HG02973 (cell line): ENCODE results near the gene SRGAP2B.
"Not testable (repeated sequence)": the region's sequence is repeated elsewhere in the genome, so short reads cannot be mapped to it uniquely, and the experiment has no call there.

ENCODE experiments used
- ATAC-seq: cut with Tn5 transposase; IDR thresholded peaks from one replicate; pipeline ENCODE4 v1.9.1; 2021; ENCODE audit warnings: moderate library complexity; ENCODE audit not compliant: unreplicated experiment

Gene SRGAP2B

DNA sequence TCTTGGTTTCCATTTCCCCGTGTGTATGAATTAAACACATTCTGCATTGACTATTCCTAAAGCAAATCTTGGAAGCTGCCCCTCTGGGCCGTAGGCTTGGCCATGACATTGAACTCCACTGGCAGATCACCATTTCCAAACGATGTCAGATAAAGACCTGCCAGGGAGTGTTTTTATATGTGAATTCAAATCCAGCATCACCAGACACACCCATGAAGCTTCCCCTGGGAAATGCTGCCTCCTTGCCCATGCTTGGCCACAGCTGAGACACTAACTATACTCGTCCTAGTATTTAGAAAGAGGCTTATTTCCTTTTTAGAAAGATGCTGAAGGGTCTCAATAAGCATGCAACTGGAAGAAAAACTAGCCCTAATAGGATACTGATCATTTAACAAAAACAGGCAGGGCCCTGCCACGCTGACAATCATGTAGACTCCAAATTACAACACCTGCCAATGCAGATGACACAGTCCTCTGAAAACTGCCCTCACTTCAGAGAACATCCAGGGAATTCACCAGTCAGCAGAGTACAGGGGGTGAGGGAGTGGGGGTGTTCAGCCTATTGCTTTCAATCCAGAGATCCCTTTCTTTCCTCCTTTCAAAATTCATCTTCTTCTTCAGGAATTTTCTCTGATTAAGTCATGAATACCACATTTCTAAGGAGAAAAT is 94.9 kb downstream of the SRGAP2B start:
- ATAC-seq = not testable (repeated sequence)

DNA sequence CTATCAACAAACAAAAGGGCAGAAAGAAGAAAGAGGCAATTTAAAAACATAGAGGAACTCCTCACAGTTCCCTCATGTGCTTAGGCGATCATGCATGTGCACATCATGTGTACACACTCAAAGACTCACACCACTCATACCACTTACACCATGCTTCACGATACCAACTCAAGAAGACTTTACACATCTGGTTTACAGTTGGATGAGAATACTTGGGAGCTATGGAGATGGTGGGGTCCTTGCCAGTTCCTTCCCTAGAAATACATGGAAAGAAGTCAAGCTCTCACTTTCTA is 96.2 kb downstream of the SRGAP2B start:
- not testable (repeated sequence) for ATAC-seq

- not testable (repeated sequence) for ATAC-seq
Observed at GRCh38 chr1:144998134-144998980, 96.8 kb downstream of the SRGAP2B start.

DNA sequence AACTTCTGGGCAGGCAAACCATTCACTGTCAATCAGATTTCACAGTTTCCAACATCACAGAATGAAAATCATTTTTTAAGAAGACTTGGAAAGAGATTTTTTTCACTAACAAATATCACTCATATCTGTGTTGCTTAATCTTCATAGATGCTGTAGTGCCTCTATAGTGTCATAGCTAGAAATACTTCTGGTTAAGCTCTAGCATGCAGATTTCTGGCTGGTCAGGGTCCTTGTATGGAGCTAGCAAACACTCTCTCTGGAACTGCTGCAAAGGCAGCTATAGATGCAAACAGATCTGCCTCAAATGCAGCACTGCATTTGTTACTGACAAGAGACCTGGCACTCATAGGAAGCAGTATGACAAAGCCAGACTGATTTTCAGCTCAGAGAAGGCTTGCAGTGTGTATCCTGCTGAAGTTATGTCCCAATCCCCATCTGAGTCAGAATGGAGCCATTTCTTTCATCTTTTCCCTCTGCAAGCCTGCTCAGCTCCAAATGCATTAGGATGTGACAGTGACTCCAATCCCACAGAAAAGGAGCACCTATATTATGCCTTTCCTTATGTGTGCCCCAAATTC is 99.2 kb downstream of the SRGAP2B start:
- not testable (repeated sequence) for ATAC-seq

DNA sequence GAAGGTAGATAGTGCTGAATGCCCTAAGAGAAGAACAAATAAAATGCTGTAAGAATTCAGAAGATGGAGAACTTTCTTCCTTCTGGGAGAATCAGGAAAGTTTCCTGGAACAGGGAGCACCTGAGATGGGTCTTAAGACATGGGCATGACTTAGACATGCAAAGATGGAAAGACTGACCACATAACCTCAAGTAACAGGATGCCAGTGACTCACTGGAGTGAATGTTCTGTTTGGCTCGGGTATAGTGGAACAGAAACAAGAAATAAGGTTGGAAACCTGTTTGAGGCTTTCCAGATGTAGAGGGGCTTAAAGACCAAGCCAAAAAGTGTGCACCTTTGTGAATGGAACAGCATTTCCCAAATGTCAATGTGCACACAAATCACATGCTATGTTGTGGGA is 102.2 kb downstream of the SRGAP2B start:
- ATAC-seq = not testable (repeated sequence)

- ATAC-seq = not testable (repeated sequence)
Observed at GRCh38 chr1:144990611-144991010, 104.5 kb downstream of the SRGAP2B start.

GRCh38 chr1:144987131-144987530 is 108.0 kb downstream of the SRGAP2B start:
- not testable (repeated sequence) for ATAC-seq

GRCh38 chr1:144986171-144986860 is 108.8 kb downstream of the SRGAP2B start:
- not testable (repeated sequence) for ATAC-seq

DNA sequence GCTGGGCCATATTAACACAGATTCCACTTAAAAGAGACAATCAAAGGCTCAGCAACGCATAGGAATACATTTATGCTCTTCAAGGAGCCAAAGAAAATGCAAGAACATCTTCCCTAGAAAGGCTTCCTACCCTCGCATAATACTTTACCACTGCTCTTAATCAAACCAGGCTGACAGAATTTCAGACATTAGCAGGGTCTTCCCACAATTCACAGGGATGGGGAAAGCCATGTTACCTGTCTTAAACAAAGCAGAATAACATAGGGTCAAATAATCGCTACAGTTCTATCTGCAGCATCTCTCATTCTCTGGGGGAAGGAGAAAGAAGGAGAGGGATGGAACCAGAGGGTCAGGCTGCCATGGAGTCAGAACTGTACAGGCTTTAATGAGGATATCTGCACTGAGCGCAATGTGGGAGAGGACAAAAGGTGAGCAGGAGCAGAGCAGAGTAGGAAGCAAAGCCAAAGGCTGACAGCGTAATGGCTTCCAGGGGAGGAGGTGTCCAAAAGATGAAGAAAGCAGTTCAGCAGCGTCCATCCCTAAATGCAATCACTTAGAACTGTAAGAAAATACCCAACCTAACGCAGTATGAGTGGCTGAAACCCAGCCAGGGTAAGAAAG is 109.5 kb downstream of the SRGAP2B start:
- ATAC-seq = not testable (repeated sequence)

GRCh38 chr1:144982802-144983525 is 112.2 kb downstream of the SRGAP2B start:
- not testable (repeated sequence) for ATAC-seq

- not testable (repeated sequence) for ATAC-seq
Observed at GRCh38 chr1:144981157-144981556, 114.0 kb downstream of the SRGAP2B start.

DNA sequence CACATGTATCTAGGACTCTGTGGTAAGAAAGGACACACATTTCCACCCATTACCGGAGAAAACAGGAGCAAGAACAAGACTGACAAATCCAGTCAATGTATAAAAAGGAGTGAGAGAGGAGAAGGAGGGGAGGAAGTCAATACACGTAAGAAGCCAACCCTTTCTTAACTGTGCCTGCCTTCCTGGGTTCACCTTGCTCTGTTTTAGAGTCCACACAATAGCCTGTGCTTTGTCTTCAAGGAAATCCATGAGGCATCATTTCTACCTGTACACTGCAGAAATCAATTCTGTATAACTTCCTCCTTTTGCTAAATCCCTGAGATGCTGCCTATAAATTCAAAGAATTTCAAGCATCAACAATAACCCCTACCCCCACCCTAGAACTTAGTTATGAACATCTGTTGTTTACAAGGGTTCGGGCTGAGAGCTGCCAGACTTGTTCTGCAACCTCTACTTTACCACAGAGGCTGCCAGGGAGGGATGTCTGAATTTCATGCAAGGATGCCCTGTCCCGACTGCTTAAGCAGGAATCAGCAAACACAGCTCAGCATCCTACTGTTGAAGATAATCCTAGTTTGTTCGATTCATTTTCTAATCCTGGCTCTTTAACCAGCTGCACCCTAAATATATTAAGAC is 115.0 kb downstream of the SRGAP2B start:
- ATAC-seq = not testable (repeated sequence)

- ATAC-seq = not testable (repeated sequence)
Observed at GRCh38 chr1:144977856-144978255, 117.3 kb downstream of the SRGAP2B start.

DNA sequence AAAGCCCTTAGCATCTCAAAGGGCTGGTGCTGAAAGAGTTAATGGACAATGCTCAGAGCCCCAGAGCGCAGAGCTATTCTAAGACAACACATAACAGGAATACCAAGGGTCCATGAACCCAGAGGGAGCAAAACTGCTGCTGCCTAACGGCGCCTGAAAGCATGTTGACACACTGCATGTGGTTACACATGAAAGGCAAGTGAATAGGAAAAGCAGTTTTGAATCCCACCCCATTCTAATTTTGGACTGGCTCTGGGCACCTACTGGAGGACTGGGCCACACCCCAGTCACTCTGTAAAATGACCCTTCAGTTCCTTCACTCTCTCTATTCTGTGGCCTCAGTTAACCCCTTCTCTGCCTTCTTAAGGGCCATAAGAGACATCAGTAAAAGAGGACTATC is 123.2 kb downstream of the SRGAP2B start:
- not testable (repeated sequence) for ATAC-seq

GRCh38 chr1:144966488-144966887 is 128.6 kb downstream of the SRGAP2B start:
- not testable (repeated sequence) for ATAC-seq

- ATAC-seq = not testable (repeated sequence)
Observed at GRCh38 chr1:144964765-144965164, 130.4 kb downstream of the SRGAP2B start.

- ATAC-seq = not testable (repeated sequence)
Observed at GRCh38 chr1:144964186-144964585, 130.9 kb downstream of the SRGAP2B start.

DNA sequence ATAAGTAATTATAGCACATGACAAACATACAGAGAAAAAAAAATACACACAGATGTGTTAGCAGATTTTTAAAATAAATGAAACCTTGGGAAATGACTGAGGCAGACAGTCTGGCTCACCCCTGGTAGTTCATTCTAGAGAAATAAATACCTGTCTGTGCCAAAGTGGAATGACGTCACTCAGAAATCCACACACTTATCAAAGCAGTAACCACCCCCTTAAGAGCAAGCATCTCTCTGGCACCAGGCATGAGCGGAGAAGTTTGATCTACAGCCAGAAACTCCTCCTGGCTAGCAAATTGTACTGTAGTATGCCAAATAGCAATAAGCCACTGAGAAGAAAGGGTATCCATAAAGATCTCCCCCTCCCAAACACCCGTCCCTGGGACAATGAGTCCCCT is 131.6 kb downstream of the SRGAP2B start:
- not testable (repeated sequence) for ATAC-seq
